ENCODE measurements around the gene IGFBP1.

The IGFBP1 gene

DNA sequence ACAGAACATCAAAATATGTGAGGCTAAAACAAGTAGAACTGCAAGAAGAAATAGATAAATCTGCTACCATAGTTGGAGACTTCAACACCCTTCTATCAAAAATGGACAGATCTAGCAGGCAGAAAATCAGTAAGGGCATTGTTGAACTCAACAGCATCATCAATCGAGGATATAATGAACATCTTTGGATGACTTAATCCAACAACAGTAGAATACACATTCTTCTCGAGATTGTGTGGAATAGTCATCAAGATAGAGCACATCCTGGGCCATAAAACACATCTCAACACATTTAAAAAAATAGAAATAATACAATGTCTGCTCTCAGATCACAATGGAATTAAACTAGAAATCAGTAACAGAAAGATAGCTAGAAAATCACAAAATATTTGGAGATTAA lies 9.9 kb downstream of the IGFBP1 start:
- in situ Hi-C loops (cut with HindIII; ENCODE audit: low sequenced_read_pairs): no loop called here

DNA sequence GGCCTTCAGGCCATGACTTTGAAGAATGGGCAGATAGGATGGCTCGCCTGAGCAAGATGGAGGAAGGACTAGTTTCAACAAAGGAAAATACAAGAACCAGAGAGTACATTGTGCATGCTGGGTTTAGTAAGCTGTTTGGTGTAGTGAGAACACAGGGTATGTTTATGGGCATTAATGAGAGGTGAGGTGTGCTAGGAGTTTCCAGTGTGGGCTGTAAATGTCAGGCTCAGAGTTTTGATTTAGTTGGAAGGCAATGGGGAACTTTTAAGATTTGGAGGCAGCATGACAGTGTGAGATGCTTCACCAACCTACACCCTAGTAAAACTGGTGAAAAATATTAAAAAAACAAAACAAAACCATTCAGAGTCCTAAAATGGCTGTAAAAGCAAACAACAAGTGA lies 13.3 kb downstream of the IGFBP1 start:
- in situ Hi-C loops (cut with HindIII; ENCODE audit: low sequenced_read_pairs): loop anchor here (25.0 kb wide), 2 partner anchors 461 to 1186 kb away; no protein-coding TSS in a partner anchor

DNA sequence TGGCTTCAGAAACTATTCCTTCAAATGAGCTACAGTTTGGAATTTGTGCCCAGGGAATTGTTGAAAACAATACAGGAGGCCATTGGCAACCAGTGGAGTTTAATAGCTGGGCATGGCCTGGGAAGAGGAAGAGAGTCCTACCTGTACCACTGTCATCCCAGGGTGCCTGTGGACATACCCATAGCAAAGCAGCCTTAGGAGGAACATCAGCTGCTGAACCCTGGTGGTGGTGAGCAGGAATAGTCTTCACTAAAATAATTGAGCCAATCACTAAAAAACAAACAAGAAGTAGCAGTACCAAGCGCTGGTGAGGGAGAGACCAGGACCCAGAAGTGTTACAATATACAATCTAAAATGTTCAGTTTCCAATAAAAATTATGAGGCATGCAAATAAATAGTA lies 14.5 kb downstream of the IGFBP1 start:
- in situ Hi-C loops (cut with HindIII; ENCODE audit: low sequenced_read_pairs): loop anchor here (25.0 kb wide), 2 partner anchors 459 to 1184 kb away; no protein-coding TSS in a partner anchor

DNA sequence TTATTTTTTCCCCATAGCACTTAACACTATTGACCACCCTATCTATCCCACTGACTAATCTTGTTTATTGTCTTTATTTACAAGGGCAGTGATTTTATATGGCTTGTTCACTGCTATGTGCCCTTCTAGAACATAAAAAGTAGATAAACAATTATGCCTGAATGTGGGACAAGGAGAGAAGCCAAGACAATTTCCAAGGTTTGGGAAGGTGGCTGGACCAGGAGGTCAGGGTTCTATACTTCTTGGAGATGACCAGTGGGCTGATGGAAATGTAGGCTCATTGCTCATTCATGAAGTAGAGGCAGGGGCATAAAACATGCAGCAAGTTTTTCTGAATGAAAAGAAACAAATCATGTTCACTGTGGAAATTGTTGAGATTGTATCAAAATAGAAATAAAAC lies 21.3 kb downstream of the IGFBP1 start:
- in situ Hi-C loops (cut with HindIII; ENCODE audit: low sequenced_read_pairs): loop anchor here (25.0 kb wide), 2 partner anchors 453 to 1178 kb away; no protein-coding TSS in a partner anchor

DNA sequence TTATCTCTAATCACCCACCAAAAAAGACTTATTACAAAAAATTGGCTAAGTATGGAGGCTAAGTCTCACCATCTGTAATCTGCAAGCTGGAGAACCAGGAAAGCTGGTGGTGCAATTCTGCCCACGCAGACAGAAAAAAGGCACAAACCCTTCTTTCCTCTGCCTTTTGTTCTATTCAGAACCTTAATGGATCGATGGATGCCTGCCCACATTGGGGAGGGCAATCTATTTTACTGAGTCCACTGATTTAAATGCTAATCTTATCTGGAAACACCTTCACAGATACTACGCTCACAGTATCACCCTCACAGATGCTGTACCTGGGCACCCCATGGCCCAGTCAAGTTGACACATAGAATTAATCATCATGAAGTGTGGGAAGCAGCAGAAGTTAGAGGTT lies 22.6 kb downstream of the IGFBP1 start:
- in situ Hi-C loops (cut with HindIII; ENCODE audit: low sequenced_read_pairs): loop anchor here (25.0 kb wide), 2 partner anchors 451 to 1176 kb away; no protein-coding TSS in a partner anchor

DNA sequence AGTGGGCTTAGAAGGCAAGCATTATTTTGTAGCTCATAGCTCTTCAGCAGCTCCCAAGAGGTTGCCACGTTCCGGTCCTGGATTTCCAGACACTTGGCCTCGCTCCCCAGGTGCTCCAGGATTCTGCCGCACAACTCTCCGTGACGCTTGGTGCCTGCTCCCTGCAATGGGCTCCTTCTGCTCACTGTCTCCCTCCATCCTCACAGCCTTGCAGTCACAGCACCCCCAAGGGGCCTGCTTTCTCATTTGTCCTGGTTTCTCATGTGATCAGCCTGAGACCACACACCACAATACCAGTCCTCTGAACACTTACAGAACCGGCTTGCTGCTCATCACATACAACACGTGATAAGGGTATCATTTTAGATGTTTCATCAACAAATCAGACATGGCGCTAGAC lies 23.0 kb downstream of the IGFBP1 start:
- in situ Hi-C loops (cut with HindIII; ENCODE audit: low sequenced_read_pairs): loop anchor here (25.0 kb wide), 2 partner anchors 451 to 1176 kb away; no protein-coding TSS in a partner anchor

DNA sequence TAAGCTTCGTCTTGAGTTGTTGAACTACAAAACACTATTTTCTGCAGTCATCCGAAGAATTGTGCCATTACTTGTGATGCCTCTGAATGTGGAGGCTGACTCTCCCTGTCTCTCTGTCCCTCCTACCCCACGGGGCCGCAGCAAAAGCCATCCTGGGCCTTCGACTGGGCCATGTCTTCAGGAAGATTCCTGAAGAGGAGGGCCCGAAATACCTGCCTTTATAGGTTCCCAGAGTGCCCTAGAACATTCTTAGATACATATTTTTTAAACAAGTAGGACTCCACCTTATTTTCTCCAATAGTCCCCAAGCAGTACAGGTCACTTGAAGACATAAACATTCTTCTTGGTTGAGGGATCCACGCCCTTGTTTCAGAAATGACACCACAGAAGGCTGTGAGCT lies 24.7 kb downstream of the IGFBP1 start:
- in situ Hi-C loops (cut with HindIII; ENCODE audit: low sequenced_read_pairs): loop anchor here (25.0 kb wide), 2 partner anchors 449 to 1174 kb away; no protein-coding TSS in a partner anchor

DNA sequence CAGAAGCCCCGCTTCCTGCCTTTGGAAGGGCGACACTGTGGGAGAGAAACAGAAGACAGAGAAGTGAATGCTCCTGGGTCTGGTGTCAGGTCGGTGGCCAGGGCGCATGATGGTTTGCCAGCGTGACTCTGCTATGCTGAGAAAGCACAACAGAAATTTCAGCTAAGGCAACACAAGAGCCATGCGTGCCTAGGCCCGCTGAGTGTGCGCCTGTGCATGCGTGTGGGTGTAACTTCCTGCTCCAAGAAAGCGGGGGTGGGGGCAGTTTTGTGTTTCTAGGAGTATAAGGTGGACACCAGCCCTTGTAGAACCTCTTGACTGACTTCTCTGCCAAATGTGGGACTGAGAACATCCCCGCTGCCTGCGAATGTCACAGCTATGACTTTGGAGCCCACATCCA lies 26.6 kb downstream of the IGFBP1 start:
- in situ Hi-C loops (cut with HindIII; ENCODE audit: low sequenced_read_pairs): loop anchor here (25.0 kb wide), 2 partner anchors 447 to 1172 kb away; no protein-coding TSS in a partner anchor

DNA sequence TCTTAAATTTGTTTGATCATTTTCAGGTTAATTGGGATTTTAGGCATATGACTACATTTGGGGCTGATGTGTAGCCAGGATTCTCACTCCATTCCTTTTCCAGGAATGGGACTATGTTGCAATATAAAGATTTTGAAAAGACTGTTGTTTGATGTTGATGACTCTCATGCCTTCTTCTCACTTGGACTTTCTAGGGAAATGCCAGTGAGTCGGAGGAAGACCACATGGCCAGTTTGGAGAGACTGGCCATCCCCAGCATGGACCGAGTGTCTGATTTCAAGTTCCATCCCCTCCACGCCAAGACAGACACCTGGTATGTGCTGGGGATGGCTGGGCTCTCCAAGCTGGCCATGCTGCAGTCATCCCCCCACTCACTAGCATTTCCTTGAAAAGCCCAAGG lies 27.3 kb downstream of the IGFBP1 start:
- in situ Hi-C loops (cut with HindIII; ENCODE audit: low sequenced_read_pairs): loop anchor here (25.0 kb wide), 2 partner anchors 447 to 1172 kb away; no protein-coding TSS in a partner anchor

DNA sequence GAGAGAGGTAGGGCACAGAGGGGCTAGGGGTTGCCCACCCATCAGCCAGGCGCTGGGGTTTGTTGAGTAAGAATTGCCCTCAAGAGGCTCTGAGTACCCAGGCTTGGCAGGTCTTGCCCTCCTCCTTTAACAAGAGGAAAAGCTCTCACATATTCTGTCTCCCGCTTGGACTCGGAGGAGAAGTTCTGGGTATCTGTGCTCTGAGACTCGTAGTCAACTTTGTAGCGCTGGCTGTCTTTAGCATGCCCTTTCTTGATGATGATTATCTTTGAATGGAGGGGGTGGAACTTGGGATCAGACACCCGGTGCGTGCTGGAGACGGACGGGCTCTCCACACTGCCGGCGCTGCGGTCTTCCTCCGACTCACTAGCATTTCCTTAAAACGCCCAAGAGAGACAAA lies 28.8 kb downstream of the IGFBP1 start:
- in situ Hi-C loops (cut with HindIII; ENCODE audit: low sequenced_read_pairs): loop anchor here (25.0 kb wide), 2 partner anchors 445 to 1170 kb away; no protein-coding TSS in a partner anchor

DNA sequence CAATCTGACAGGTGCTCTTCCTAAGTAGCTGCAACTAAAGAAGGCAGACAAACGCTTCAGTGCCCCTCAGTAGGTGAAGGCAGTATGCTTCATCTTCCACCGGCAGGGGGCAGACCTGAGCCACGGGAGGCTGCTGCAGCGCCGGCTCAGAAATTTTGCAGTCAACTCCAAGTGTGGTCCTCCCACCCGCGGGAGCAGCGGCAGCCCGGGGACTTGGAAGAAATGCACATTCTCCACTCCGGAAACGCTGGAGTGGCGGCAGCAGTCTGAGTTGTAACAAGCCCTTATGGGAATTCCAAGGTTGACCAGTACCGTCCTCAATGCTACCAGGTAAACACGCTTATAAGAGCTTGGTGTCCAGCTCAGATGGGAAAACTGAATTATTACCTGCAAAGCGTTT lies 29.4 kb downstream of the IGFBP1 start:
- in situ Hi-C loops (cut with HindIII; ENCODE audit: low sequenced_read_pairs): loop anchor here (25.0 kb wide), 2 partner anchors 445 to 1170 kb away; no protein-coding TSS in a partner anchor

DNA sequence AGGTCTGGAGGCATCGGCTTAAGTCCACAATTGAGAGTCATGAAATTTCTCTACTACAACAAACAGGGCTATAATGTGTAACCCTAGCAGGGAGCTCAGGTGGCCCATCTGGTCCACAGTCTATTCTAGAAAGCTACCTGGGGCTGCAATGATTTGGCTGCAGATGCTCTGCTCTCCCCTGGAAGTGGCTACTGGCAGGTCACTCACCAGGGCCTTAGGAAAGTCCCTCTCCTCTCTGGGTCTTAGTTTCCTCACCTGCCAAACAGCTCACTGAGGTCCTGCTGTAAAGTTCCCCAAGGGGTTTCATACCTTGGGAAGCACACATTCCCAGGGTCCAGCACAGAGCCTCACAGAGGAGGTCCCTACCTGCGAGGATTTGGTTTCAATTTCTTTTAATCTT lies 30.3 kb downstream of the IGFBP1 start:
- in situ Hi-C loops (cut with HindIII; ENCODE audit: low sequenced_read_pairs): loop anchor here (25.0 kb wide), 2 partner anchors 444 to 1169 kb away; no protein-coding TSS in a partner anchor

DNA sequence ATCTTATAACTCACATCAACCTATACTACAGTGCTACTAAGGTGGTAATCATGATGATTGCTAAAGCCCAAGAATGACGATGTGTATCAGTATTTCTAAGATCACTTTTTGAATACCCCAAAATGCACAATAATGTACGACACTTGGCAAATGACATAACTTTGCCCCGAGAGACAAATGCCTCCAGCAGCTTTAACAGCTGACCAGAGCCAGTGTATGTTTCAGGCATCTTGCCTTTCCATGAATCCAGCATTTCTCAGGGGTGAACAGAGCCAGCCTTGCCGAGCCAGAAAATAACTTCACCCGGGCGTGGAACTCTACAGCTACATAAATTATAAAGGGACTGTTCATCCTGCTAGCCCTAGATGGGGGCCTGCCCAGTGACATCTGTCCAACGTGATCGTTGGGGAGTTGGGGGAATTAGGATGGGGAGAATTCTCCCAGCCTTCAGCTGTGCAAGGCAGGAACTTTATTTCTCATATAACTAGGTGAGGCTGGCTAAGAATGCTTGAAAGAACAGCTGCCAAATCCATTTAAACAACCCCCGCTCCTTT lies 31.0 kb downstream of the IGFBP1 start:
- in situ Hi-C loops (cut with HindIII; ENCODE audit: low sequenced_read_pairs): loop anchor here (25.0 kb wide), 2 partner anchors 443 to 1168 kb away; no protein-coding TSS in a partner anchor

DNA sequence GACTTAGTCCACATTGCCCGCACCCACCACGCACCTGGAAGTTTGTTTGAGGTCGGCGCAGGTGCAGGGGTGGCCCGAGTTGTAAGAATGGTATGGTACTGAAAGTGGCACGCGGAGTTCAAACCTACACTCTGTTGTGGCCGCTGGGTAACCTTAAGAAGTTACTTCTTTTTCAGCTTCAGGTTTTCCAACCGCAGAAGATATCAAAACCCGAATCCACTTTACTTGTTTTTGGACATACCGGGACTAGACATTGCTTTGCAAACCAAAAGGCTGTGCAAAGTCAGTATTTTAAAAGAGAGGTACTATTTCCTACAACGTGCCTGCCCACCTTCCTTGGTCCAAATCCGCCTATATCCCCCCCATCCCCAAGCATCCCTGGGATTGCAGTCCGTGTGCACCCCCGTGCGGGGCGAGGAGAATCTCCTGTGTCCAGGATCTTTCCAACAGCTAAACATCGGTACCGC lies 31.7 kb downstream of the IGFBP1 start:
- in situ Hi-C loops (cut with HindIII; ENCODE audit: low sequenced_read_pairs): loop anchor here (25.0 kb wide), 2 partner anchors 442 to 1167 kb away; no protein-coding TSS in a partner anchor

DNA sequence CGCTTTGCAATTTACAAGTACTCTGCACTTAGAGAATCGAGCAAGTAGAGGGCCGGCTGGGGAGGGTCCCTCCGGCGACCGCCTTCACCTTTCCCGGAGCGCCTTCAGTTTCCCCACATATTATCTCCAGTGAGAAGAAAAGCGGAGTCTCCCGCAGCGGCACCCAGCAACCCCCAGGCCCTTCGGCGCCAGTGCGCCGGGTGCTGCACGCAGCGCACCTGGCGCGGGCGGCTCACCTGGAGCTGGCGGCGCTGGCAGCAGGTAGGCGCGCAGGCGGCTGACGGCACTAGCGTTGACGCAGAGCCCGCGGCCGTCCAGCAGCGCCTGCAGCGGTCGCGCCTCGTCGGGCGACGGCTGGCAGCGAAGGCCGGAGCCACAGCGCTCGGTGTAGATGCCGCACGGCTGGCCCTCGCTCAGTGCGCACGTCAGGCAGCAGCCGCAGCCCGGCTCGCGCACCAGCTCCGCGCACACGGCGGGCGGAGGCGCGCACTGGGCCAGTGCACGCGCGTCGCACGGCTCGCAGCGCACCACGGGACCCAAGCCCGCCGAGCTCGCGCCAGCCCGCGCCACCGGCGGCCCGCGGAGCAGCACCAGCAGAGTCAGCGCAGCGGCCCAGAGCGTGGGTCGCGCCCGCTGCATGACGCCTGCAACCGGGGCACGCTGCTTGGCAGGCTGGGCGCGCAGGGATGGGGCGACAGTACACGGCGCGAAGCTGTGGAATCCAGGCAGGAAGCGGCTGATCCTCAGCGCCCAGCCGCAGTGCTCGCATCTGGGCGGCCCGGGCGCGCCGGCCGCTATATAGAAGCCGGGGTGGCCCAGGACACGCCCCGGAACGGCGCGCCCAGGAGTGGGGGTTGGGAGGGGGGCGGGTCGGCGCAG lies 32.5 kb downstream of the IGFBP1 start, which contains the start of gene IGFBP3:
IGFBP3 (minus strand) TSS at position 771 of the 879 bp plus-strand sequence; CDS start at position 639, 132 bp downstream.
- in situ Hi-C loops (cut with HindIII; ENCODE audit: low sequenced_read_pairs): loop anchor here (25.0 kb wide), 2 partner anchors 442 to 1167 kb away; no protein-coding TSS in a partner anchor

DNA sequence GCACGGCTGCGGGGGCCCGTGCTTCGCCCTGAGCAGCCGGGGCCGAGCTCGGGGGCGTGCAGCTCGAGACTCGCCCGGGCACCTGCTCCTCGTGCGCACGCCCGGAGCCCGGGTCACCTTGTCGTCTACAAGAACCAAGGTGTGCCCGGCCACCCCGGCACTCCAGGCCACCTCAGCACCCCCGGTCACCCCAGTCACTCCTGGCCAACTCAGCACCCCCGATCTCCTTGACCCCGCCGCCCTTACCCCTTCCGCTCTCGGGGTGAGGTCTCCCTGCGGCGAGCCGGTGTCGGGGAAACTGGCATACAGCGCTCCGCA lies 33.1 kb downstream of the IGFBP1 start:
- in situ Hi-C loops (cut with HindIII; ENCODE audit: low sequenced_read_pairs): loop anchor here (25.0 kb wide), 2 partner anchors 441 to 1166 kb away; no protein-coding TSS in a partner anchor

DNA sequence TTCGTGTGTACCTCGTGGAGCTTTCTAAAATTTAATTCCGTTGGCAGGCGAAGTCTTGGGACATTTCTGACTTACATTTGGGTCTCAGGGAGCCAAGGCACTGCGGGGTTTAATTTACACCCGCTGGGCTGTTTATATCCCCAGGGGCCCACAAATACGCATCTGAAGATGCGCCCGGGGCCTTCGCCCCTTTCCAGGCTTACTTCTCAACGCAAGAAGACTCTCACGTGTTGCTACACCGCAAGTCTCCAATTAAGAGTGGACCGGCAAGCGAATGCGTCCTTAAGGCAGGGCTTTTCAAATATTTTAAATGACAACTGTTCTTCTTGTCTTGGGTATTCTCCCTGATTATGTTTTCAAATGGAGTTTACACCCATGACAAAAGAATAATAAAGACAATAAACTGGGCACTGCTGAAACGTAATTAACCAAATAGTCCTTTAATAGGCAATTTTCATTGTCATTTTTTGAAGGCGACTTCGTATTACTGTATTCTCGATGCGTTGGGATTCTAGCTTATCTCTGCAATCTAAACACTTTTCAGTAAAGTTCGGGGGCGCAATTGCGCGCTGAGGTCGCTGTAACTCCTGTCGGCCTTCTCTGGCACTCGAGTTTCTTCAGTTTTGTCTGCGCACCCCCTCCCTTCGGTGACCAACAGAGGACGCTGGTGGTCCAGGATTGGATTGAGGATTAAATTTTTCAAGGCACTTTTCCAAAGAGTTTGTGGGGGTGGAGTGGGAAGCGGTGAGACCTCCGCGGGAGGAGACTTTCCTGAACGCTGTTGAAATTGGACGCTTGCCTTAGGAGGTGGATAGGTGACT lies 33.6 kb downstream of the IGFBP1 start:
- in situ Hi-C loops (cut with HindIII; ENCODE audit: low sequenced_read_pairs): loop anchor here (25.0 kb wide), 2 partner anchors 440 to 1165 kb away; no protein-coding TSS in a partner anchor

DNA sequence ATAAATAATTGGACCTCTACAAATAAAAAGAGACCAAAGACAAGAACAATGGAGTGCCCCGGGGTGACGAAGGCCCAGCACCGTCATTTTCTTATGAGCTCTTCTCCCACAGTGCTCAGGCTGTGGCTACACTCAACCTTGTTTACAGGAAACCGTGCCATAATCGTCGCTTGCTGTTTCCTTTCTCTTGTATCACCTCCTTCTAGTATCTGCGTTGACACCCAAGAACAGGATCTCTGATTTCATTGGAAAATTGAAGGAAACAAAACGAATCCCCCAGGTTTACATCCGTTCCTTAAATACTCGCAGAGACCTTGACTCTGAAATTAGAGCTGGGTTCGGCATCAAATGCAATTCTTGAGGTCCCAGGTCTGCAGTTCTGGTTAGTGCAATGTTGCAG lies 34.5 kb downstream of the IGFBP1 start:
- in situ Hi-C loops (cut with HindIII; ENCODE audit: low sequenced_read_pairs): loop anchor here (25.0 kb wide), 2 partner anchors 439 to 1164 kb away; no protein-coding TSS in a partner anchor

DNA sequence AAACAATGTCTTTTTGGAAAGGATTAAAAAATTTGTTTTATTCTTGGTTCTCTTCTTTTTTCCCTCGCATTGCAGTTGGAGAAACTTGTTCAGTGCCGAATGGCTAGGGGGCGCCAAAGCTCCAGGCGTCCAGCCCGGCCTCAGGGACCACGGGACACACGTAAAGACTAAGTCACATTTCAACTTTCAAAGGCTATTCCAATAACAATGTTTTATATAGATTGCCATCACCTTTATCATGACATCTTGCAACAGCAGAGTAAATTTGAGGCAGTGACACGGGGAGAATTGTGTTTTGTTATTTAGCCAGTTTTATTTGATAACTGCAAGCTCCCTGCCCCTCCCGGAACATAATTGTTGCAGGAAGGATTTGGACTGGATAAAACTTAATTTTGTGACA lies 35.0 kb downstream of the IGFBP1 start:
- in situ Hi-C loops (cut with HindIII; ENCODE audit: low sequenced_read_pairs): loop anchor here (25.0 kb wide), 2 partner anchors 439 to 1164 kb away; no protein-coding TSS in a partner anchor

DNA sequence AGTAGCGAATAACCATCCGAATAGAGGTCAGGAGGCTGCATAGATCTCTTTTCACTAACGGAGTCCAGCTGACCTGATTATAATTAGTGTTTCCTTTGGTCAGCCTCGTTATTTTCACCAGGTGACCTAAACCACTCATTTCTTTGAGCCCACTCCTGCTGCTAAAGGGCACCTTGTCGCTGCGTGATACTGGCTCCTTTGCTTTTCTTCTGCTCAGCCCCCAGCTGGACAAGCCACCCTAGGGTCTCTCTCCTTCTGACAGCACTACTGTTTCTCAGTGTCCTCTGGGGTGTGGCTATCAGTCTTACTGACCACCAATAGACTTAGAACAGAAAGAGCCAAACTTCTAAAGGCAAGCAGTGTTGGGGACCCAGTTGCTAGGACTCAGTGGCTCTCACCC lies 35.5 kb downstream of the IGFBP1 start:
- in situ Hi-C loops (cut with HindIII; ENCODE audit: low sequenced_read_pairs): loop anchor here (25.0 kb wide), 2 partner anchors 438 to 1163 kb away; no protein-coding TSS in a partner anchor

All from DLD1 (cell line).